ENCODE results near the gene TAS2R31.

The TAS2R31 gene

GRCh38 chr12:10998204-10998603, 33.0 kb downstream of the TAS2R31 start, which contains the start of gene TAS2R20:
TAS2R20 (minus strand) TSS chr12:10998304; CDS start chr12:10997875, 429 bp downstream.
- DNase-seq (ENCODE audit: low spot score) = no peak

GRCh38 chr12:10994307-10994706, 36.9 kb downstream of the TAS2R31 start:
- no peak for DNase-seq (ENCODE audit: low spot score)

- DNase-seq (ENCODE audit: low spot score) = no peak
Measured at GRCh38 chr12:10989107-10989506, 42.1 kb downstream of the TAS2R31 start.

GRCh38 chr12:10986812-10987211, 44.4 kb downstream of the TAS2R31 start, which contains the start of gene TAS2R50:
TAS2R50 (minus strand) TSS chr12:10986912; CDS start chr12:10986860, 52 bp downstream.
- no peak for DNase-seq (ENCODE audit: low spot score)

GRCh38 chr12:10982244-10982643, 49.0 kb downstream of the TAS2R31 start:
- DNase-seq (ENCODE audit: low spot score) = no peak

Data from kidney tubule cell (primary cell).